ENCODE measurements around the gene C6orf89. TPM values are rescaled to one million over a fixed set of nuclear protein-coding genes. Genes with fewer than 3 reads are reported as not detected.
"Not testable (repeated sequence)": the region's sequence is repeated elsewhere in the genome, so short reads cannot be mapped to it uniquely, and the experiment has no call there.

The C6orf89 gene
- total RNA-seq, 1 experiment from 2014 or later = 22.4 TPM

GRCh38 chr6:36884610-36885009 is 1.1 kb upstream of the C6orf89 start:
- DNase-seq (ENCODE audit: extremely low read depth, low read depth) = no peak

GRCh38 chr6:36886950-36887618 is 1.3 kb downstream of the C6orf89 start:
- no peak for DNase-seq (ENCODE audit: extremely low read depth, low read depth)

GRCh38 chr6:36888115-36888643 is 2.4 kb downstream of the C6orf89 start:
- no peak for DNase-seq (ENCODE audit: extremely low read depth, low read depth)

- no peak for DNase-seq (ENCODE audit: extremely low read depth, low read depth)
Measured at GRCh38 chr6:36888654-36889481, 3.1 kb downstream of the C6orf89 start.

GRCh38 chr6:36890112-36890663 is 4.4 kb downstream of the C6orf89 start:
- no peak for DNase-seq (ENCODE audit: extremely low read depth, low read depth)

- not testable (repeated sequence) for DNase-seq (ENCODE audit: extremely low read depth, low read depth)
Measured at GRCh38 chr6:36891153-36891552, 5.4 kb downstream of the C6orf89 start.

- no peak for DNase-seq (ENCODE audit: extremely low read depth, low read depth)
Measured at GRCh38 chr6:36893976-36894932, 8.5 kb downstream of the C6orf89 start.

GRCh38 chr6:36897609-36898008 is 11.9 kb downstream of the C6orf89 start:
- DNase-seq (ENCODE audit: extremely low read depth, low read depth) = no peak

GRCh38 chr6:36904114-36904513 is 18.4 kb downstream of the C6orf89 start:
- DNase-seq (ENCODE audit: extremely low read depth, low read depth) = no peak

- no peak for DNase-seq (ENCODE audit: extremely low read depth, low read depth)
Measured at GRCh38 chr6:36904851-36905393, 19.2 kb downstream of the C6orf89 start.

GRCh38 chr6:36906539-36907325 is 21.0 kb downstream of the C6orf89 start:
- no peak for DNase-seq (ENCODE audit: extremely low read depth, low read depth)

- DNase-seq (ENCODE audit: extremely low read depth, low read depth) = no peak
Measured at GRCh38 chr6:36907781-36908180, 22.0 kb downstream of the C6orf89 start.

- no peak for DNase-seq (ENCODE audit: extremely low read depth, low read depth)
Measured at GRCh38 chr6:36908747-36909146, 23.0 kb downstream of the C6orf89 start.

- DNase-seq (ENCODE audit: extremely low read depth, low read depth) = no peak
Measured at GRCh38 chr6:36912030-36912454, 26.3 kb downstream of the C6orf89 start.

GRCh38 chr6:36912586-36912985 is 26.8 kb downstream of the C6orf89 start:
- no peak for DNase-seq (ENCODE audit: extremely low read depth, low read depth)

- no peak for DNase-seq (ENCODE audit: extremely low read depth, low read depth)
Measured at GRCh38 chr6:36913082-36913481, 27.3 kb downstream of the C6orf89 start.

- DNase-seq (ENCODE audit: extremely low read depth, low read depth) = no peak
Measured at GRCh38 chr6:36914227-36914794, 28.6 kb downstream of the C6orf89 start.

GRCh38 chr6:36915599-36915998 is 29.8 kb downstream of the C6orf89 start:
- no peak for DNase-seq (ENCODE audit: extremely low read depth, low read depth)

GRCh38 chr6:36916126-36916525 is 30.4 kb downstream of the C6orf89 start:
- DNase-seq (ENCODE audit: extremely low read depth, low read depth) = no peak
